ENCODE data around the gene C1orf210. TPM values are rescaled to one million over a fixed set of nuclear protein-coding genes. Genes with fewer than 3 reads are reported as not detected.

The C1orf210 gene
- total and polyA plus RNA-seq, 2 of the 4 experiments (the other 2 are of a cell fraction): not detected

- Histone ChIP-seq H3K36me3 (ENCODE audit: control insufficient read depth, insufficient read depth, low read length) (no peaks in the 10 kb centered on the region), H4K8ac (ENCODE audit: low read depth in 2 of 2, low read length in 2 of 2) (no peak overlapping the region), H3K14ac (replicated peaks; ENCODE audit: low read depth, low read length) (no peak overlapping the region), H3K23ac (ENCODE audit: low read depth, low read length) (0 out of 2 replicates have a peak overlapping the region, but pooled peaks have one; percentile 20), H3K18ac (ENCODE audit: low read depth, low read length) (no peak overlapping the region), H2BK5ac (ENCODE audit: low read depth, low read length, poor library complexity, severe bottlenecking) (no peak overlapping the region), H3K9me1 (ENCODE audit: insufficient read depth, low read length) (no peaks in the 10 kb centered on the region), H2AK9ac (replicated peaks; ENCODE audit: low read depth, low read length, poor library complexity) (peak overlapping the region; percentile 15), H2BK120ac (ENCODE audit: low read depth, low read length) (no peak overlapping the region), H3K9ac (ENCODE audit: low read depth, low read length) (no peak overlapping the region), H3K4me2 (ENCODE audit: low read depth, low read length) (no peak overlapping the region), H4K20me1 (ENCODE audit: insufficient read depth, low read length) (no peaks in the 10 kb centered on the region; the same call in 1 of the 2 replicates), H4K91ac (ENCODE audit: insufficient read depth, low read depth, low read length) (no peak overlapping the region), H3K56ac (ENCODE audit: extremely low read depth, insufficient read depth, low read length) (no peak overlapping the region), H3K9me3 (ENCODE audit: control insufficient read depth, insufficient read depth, low read length) (no peaks in the 10 kb centered on the region), H3K4ac (ENCODE audit: low read depth, low read length) (no peak overlapping the region), H3K27ac (ENCODE audit: insufficient read depth, low read length) (no peak overlapping the region), H4K5ac (ENCODE audit: low read depth, low read length) (no peak overlapping the region), H2AK5ac (ENCODE audit: low read depth, low read length) (no peak overlapping the region), H2AFZ (replicated peaks; ENCODE audit: low read length, poor library complexity) (no peak overlapping the region), H3K79me1 (ENCODE audit: low read depth in 1 of 2, low read length in 2 of 2) (no peaks in the 10 kb centered on the region), H3K27me3 (ENCODE audit: control insufficient read depth, insufficient read depth, low read length) (peaks cover 8% of the 10 kb centered on the region; the same call in 1 of the 2 replicates), H3K4me1 (ENCODE audit: control insufficient read depth, insufficient read depth, low read length) (peaks cover 4% of the 10 kb centered on the region; the same call in 1 of the 2 replicates), H2BK15ac (ENCODE audit: low read depth, low read length) (no peak overlapping the region), H2BK20ac (ENCODE audit: low read depth, low read length) (no peak overlapping the region), H3K4me3 (ENCODE audit: insufficient read depth, low read depth, low read length) (no peak overlapping the region)
- BruUV-seq (replicated peaks): no TSS peak
- WGBS, 2 experiments (ENCODE audit: extremely low coverage in 2 of 2, insufficient read length in 1 of 2): 81% methylated on average over 5 of the region's 6 CpGs; no CpG with 5 or more reads in 1 of the 2 experiments
- DNase-seq: no peak
- in situ Hi-C loops (cut with MboI; ENCODE audit: low sequenced_read_pairs) (loop anchor here (5.0 kb wide), 1 partner anchor 36 kb away; no protein-coding TSS in a partner anchor), intact Hi-C loops (cut with micrococcal nuclease) (no loop called here), dilution Hi-C loops (cut with HindIII; ENCODE audit: low sequenced_read_pairs, unreplicated experiment) (no loop called here)
- ChIA-PET CTCF (no interaction called here), POLR2A (ENCODE audit: unreplicated experiment) (no interaction called here)
- no peak for ATAC-seq (ENCODE audit: low read depth)
- TF ChIP-seq MAFK (IDR thresholded peaks at IDR 0.05; ENCODE audit: low read depth, low read length): no peak
- no peak for TF ChIP-seq CEBPB (IDR thresholded peaks at IDR 0.05; ENCODE audit: low read depth, low read length)
- no peak for TF ChIP-seq RAD21 (IDR thresholded peaks at IDR 0.05; ENCODE audit: low read length)
- no peak for TF ChIP-seq FOS (IDR thresholded peaks at IDR 0.05; ENCODE audit: low read depth, low read length)
- no peak for TF ChIP-seq CTCF (conservative IDR thresholded peaks at IDR 0.05; ENCODE audit: low read depth, low read length)
- TF ChIP-seq, protein P1, sequence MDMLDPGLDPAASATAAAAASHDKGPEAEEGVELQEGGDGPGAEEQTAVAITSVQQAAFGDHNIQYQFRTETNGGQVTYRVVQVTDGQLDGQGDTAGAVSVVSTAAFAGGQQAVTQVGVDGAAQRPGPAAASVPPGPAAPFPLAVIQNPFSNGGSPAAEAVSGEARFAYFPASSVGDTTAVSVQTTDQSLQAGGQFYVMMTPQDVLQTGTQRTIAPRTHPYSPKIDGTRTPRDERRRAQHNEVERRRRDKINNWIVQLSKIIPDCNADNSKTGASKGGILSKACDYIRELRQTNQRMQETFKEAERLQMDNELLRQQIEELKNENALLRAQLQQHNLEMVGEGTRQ (IDR thresholded peaks at IDR 0.05; ENCODE audit: low read depth, low read length): no peak
- no peak for TF ChIP-seq RFX5 (IDR thresholded peaks at IDR 0.05; ENCODE audit: low read depth, low read length)
- no peak for TF ChIP-seq MAZ (IDR thresholded peaks at IDR 0.05; ENCODE audit: borderline replicate concordance, low read depth, low read length)
- TF ChIP-seq ELK1 (IDR thresholded peaks at IDR 0.05; ENCODE audit: borderline replicate concordance, low read depth, low read length): no peak
- TF ChIP-seq NFE2L2 (IDR thresholded peaks at IDR 0.05; ENCODE audit: low read depth, low read length): no peak
- TF ChIP-seq POLR2A (IDR thresholded peaks at IDR 0.05; ENCODE audit: low read depth, low read length): no peak
- TF ChIP-seq RCOR1 (IDR thresholded peaks at IDR 0.05; ENCODE audit: insufficient replicate concordance, low read length): no peak
- no peak for TF ChIP-seq SMC3 (IDR thresholded peaks at IDR 0.05; ENCODE audit: low read depth, low read length)
- no peak for TF ChIP-seq CHD1 (IDR thresholded peaks at IDR 0.05; ENCODE audit: low read depth, low read length)
- TF ChIP-seq BHLHE40 (IDR thresholded peaks at IDR 0.05; ENCODE audit: low read depth, low read length): no peak
Observed at GRCh38 chr1:43305926-43306687, 20.7 kb upstream of the C1orf210 start.
